ENCODE measurements around the gene P2RX7.

Gene P2RX7

GRCh38 chr12:121132601-121133481 is at the start of gene P2RX7:
Gene P2RX7, plus strand, starts transcription at chr12:121132876. Its CDS starts 95 bp downstream, at chr12:121132971.
- DNase-seq, result peak; percentile 60

- no peak for DNase-seq
These were observed 48.4 kb upstream of the P2RX7 start for GRCh38 chr12:121084229-121084628.

- DNase-seq, result no peak
These were observed 47.6 kb upstream of the P2RX7 start for GRCh38 chr12:121085069-121085468.

- DNase-seq, result no peak
These were observed 46.9 kb upstream of the P2RX7 start for GRCh38 chr12:121085506-121086353.

- DNase-seq, result no peak
These were observed 45.8 kb upstream of the P2RX7 start for GRCh38 chr12:121086781-121087295.

- no peak for DNase-seq
These were observed 45.0 kb upstream of the P2RX7 start for GRCh38 chr12:121087467-121088194.

- DNase-seq, result no peak
These were observed 44.5 kb upstream of the P2RX7 start for GRCh38 chr12:121088195-121088585.

GRCh38 chr12:121089031-121089812 is 43.5 kb upstream of the P2RX7 start:
- DNase-seq, result no peak

GRCh38 chr12:121089813-121090430 is 42.8 kb upstream of the P2RX7 start:
- no peak for DNase-seq

GRCh38 chr12:121090586-121091514 is 41.8 kb upstream of the P2RX7 start:
- DNase-seq, result no peak

GRCh38 chr12:121092034-121092433 is 40.6 kb upstream of the P2RX7 start:
- DNase-seq, result no peak

GRCh38 chr12:121093487-121093891 is 39.2 kb upstream of the P2RX7 start:
- no peak for DNase-seq

GRCh38 chr12:121095544-121096198 is 37.0 kb upstream of the P2RX7 start:
- peak; percentile 15 for DNase-seq

GRCh38 chr12:121096199-121096798 is 36.4 kb upstream of the P2RX7 start:
- no peak for DNase-seq

GRCh38 chr12:121099779-121100178 is 32.9 kb upstream of the P2RX7 start:
- no peak for DNase-seq

GRCh38 chr12:121102307-121102706 is 30.4 kb upstream of the P2RX7 start:
- DNase-seq, result no peak

- DNase-seq, result no peak
These were observed 25.0 kb upstream of the P2RX7 start for GRCh38 chr12:121107681-121108080.

- no peak for DNase-seq
These were observed 24.2 kb upstream of the P2RX7 start for GRCh38 chr12:121108492-121108891.

GRCh38 chr12:121110211-121110940 is 22.3 kb upstream of the P2RX7 start:
- peak; percentile 68 for DNase-seq
